ENCODE measurements around the gene PMS2. TPM values are rescaled to one million over a fixed set of nuclear protein-coding genes. Genes with fewer than 3 reads are reported as not detected.
"Not testable (repeated sequence)": the region's sequence is repeated elsewhere in the genome, so short reads cannot be mapped to it uniquely, and the experiment has no call there.

The PMS2 gene
- polyA plus RNA-seq, 1 donor (not counting 4 experiments of a cell fraction or from before 2014, with no cell fraction given): 12.7 TPM

GRCh38 chr7:5973580-5973979 lies 35.3 kb downstream of the PMS2 start:
- DNase-seq (ENCODE audit: low read depth, low spot score); H3K36me3 ChIP-seq (ENCODE audit: control insufficient read depth in 2 of 2, extremely low read depth in 1 of 2, insufficient read depth in 2 of 2, low read length in 2 of 2); H3K4me2 ChIP-seq (ENCODE audit: control insufficient read depth, extremely low read depth, insufficient read depth, low read depth, low read length); FAIRE-seq; H3K4me3 ChIP-seq (ENCODE audit: control insufficient read depth in 2 of 3, extremely low read depth in 1 of 3, insufficient read depth in 2 of 3, low read depth in 1 of 3, low read length in 3 of 3); dilution Hi-C loops (cut with MboI; ENCODE audit: extremely low pct_ligation_motif_present, low sequenced_read_pairs); H3K9ac ChIP-seq (ENCODE audit: control insufficient read depth, extremely low read depth, insufficient read depth, low read length); H3K9me3 ChIP-seq (ENCODE audit: control insufficient read depth, low read depth, low read length); H3K9me1 ChIP-seq (ENCODE audit: control insufficient read depth, extremely low read depth, insufficient read depth, low read length); H3K27me3 ChIP-seq (ENCODE audit: control insufficient read depth, extremely low read depth, insufficient read depth, low read length); H4K20me1 ChIP-seq (ENCODE audit: control insufficient read depth, extremely low read depth, insufficient read depth, low read length); H3K27ac ChIP-seq (ENCODE audit: control insufficient read depth, insufficient read depth, low read length); H3K4me1 ChIP-seq (ENCODE audit: control insufficient read depth, extremely low read depth, insufficient read depth, low read length); H3K79me2 ChIP-seq (ENCODE audit: control insufficient read depth, insufficient read depth, low read length); H2AFZ ChIP-seq (ENCODE audit: control insufficient read depth, low read length): not testable (repeated sequence)

- H3K4me3 ChIP-seq (ENCODE audit: control insufficient read depth in 2 of 3, extremely low read depth in 1 of 3, insufficient read depth in 2 of 3, low read depth in 1 of 3, low read length in 3 of 3); H3K4me2 ChIP-seq (ENCODE audit: control insufficient read depth, extremely low read depth, insufficient read depth, low read depth, low read length); H3K36me3 ChIP-seq (ENCODE audit: control insufficient read depth in 2 of 2, extremely low read depth in 1 of 2, insufficient read depth in 2 of 2, low read length in 2 of 2); H3K9ac ChIP-seq (ENCODE audit: control insufficient read depth, extremely low read depth, insufficient read depth, low read length); dilution Hi-C loops (cut with MboI; ENCODE audit: extremely low pct_ligation_motif_present, low sequenced_read_pairs); H4K20me1 ChIP-seq (ENCODE audit: control insufficient read depth, extremely low read depth, insufficient read depth, low read length); FAIRE-seq; H3K9me1 ChIP-seq (ENCODE audit: control insufficient read depth, extremely low read depth, insufficient read depth, low read length); H3K27me3 ChIP-seq (ENCODE audit: control insufficient read depth, extremely low read depth, insufficient read depth, low read length); DNase-seq (ENCODE audit: low read depth, low spot score); H3K4me1 ChIP-seq (ENCODE audit: control insufficient read depth, extremely low read depth, insufficient read depth, low read length); H3K79me2 ChIP-seq (ENCODE audit: control insufficient read depth, insufficient read depth, low read length); H2AFZ ChIP-seq (ENCODE audit: control insufficient read depth, low read length); H3K27ac ChIP-seq (ENCODE audit: control insufficient read depth, insufficient read depth, low read length); H3K9me3 ChIP-seq (ENCODE audit: control insufficient read depth, low read depth, low read length): not testable (repeated sequence)
These were observed 38.4 kb downstream of the PMS2 start, which contains the start of gene RSPH10B for GRCh38 chr7:5970347-5970911. Gene RSPH10B, minus strand, starts transcription at chr7:5970689. Its CDS starts 3,573 bp downstream, at chr7:5967116.

GRCh38 chr7:5963810-5964209 lies 45.0 kb downstream of the PMS2 start:
- H3K9ac ChIP-seq (ENCODE audit: control insufficient read depth, extremely low read depth, insufficient read depth, low read length); dilution Hi-C loops (cut with MboI; ENCODE audit: extremely low pct_ligation_motif_present, low sequenced_read_pairs); FAIRE-seq; DNase-seq (ENCODE audit: low read depth, low spot score); H3K9me3 ChIP-seq (ENCODE audit: control insufficient read depth, low read depth, low read length); H3K79me2 ChIP-seq (ENCODE audit: control insufficient read depth, insufficient read depth, low read length); H3K4me1 ChIP-seq (ENCODE audit: control insufficient read depth, extremely low read depth, insufficient read depth, low read length); H3K36me3 ChIP-seq (ENCODE audit: control insufficient read depth in 2 of 2, extremely low read depth in 1 of 2, insufficient read depth in 2 of 2, low read length in 2 of 2); H3K4me3 ChIP-seq (ENCODE audit: control insufficient read depth in 2 of 3, extremely low read depth in 1 of 3, insufficient read depth in 2 of 3, low read depth in 1 of 3, low read length in 3 of 3); H3K4me2 ChIP-seq (ENCODE audit: control insufficient read depth, extremely low read depth, insufficient read depth, low read depth, low read length); H3K27me3 ChIP-seq (ENCODE audit: control insufficient read depth, extremely low read depth, insufficient read depth, low read length); H2AFZ ChIP-seq (ENCODE audit: control insufficient read depth, low read length); H3K27ac ChIP-seq (ENCODE audit: control insufficient read depth, insufficient read depth, low read length); H3K9me1 ChIP-seq (ENCODE audit: control insufficient read depth, extremely low read depth, insufficient read depth, low read length); H4K20me1 ChIP-seq (ENCODE audit: control insufficient read depth, extremely low read depth, insufficient read depth, low read length): not testable (repeated sequence)

GRCh38 chr7:5963205-5963604 lies 45.6 kb downstream of the PMS2 start:
- H4K20me1 ChIP-seq (ENCODE audit: control insufficient read depth, extremely low read depth, insufficient read depth, low read length); H3K36me3 ChIP-seq (ENCODE audit: control insufficient read depth in 2 of 2, extremely low read depth in 1 of 2, insufficient read depth in 2 of 2, low read length in 2 of 2); FAIRE-seq; H3K4me2 ChIP-seq (ENCODE audit: control insufficient read depth, extremely low read depth, insufficient read depth, low read depth, low read length); H3K27ac ChIP-seq (ENCODE audit: control insufficient read depth, insufficient read depth, low read length); H3K9ac ChIP-seq (ENCODE audit: control insufficient read depth, extremely low read depth, insufficient read depth, low read length); H3K4me1 ChIP-seq (ENCODE audit: control insufficient read depth, extremely low read depth, insufficient read depth, low read length); H3K27me3 ChIP-seq (ENCODE audit: control insufficient read depth, extremely low read depth, insufficient read depth, low read length); H3K9me3 ChIP-seq (ENCODE audit: control insufficient read depth, low read depth, low read length); DNase-seq (ENCODE audit: low read depth, low spot score); dilution Hi-C loops (cut with MboI; ENCODE audit: extremely low pct_ligation_motif_present, low sequenced_read_pairs); H2AFZ ChIP-seq (ENCODE audit: control insufficient read depth, low read length); H3K4me3 ChIP-seq (ENCODE audit: control insufficient read depth in 2 of 3, extremely low read depth in 1 of 3, insufficient read depth in 2 of 3, low read depth in 1 of 3, low read length in 3 of 3); H3K9me1 ChIP-seq (ENCODE audit: control insufficient read depth, extremely low read depth, insufficient read depth, low read length); H3K79me2 ChIP-seq (ENCODE audit: control insufficient read depth, insufficient read depth, low read length): not testable (repeated sequence)

GRCh38 chr7:5934945-5935450 lies 73.9 kb downstream of the PMS2 start:
- dilution Hi-C loops (cut with MboI; ENCODE audit: extremely low pct_ligation_motif_present, low sequenced_read_pairs); H3K4me2 ChIP-seq (ENCODE audit: control insufficient read depth, extremely low read depth, insufficient read depth, low read depth, low read length); H3K9ac ChIP-seq (ENCODE audit: control insufficient read depth, extremely low read depth, insufficient read depth, low read length); H3K4me1 ChIP-seq (ENCODE audit: control insufficient read depth, extremely low read depth, insufficient read depth, low read length); FAIRE-seq; H3K27ac ChIP-seq (ENCODE audit: control insufficient read depth, insufficient read depth, low read length); DNase-seq (ENCODE audit: low read depth, low spot score); H3K9me1 ChIP-seq (ENCODE audit: control insufficient read depth, extremely low read depth, insufficient read depth, low read length); H3K4me3 ChIP-seq (ENCODE audit: control insufficient read depth in 2 of 3, extremely low read depth in 1 of 3, insufficient read depth in 2 of 3, low read depth in 1 of 3, low read length in 3 of 3); H4K20me1 ChIP-seq (ENCODE audit: control insufficient read depth, extremely low read depth, insufficient read depth, low read length); H3K27me3 ChIP-seq (ENCODE audit: control insufficient read depth, extremely low read depth, insufficient read depth, low read length); H3K36me3 ChIP-seq (ENCODE audit: control insufficient read depth in 2 of 2, extremely low read depth in 1 of 2, insufficient read depth in 2 of 2, low read length in 2 of 2); H3K9me3 ChIP-seq (ENCODE audit: control insufficient read depth, low read depth, low read length); H2AFZ ChIP-seq (ENCODE audit: control insufficient read depth, low read length); H3K79me2 ChIP-seq (ENCODE audit: control insufficient read depth, insufficient read depth, low read length): not testable (repeated sequence)
